GM21381 (cell line): Measurements from ENCODE around the gene SRGN.

Source experiments
- ATAC-seq: cut with Tn5 transposase; IDR thresholded peaks from one replicate; pipeline ENCODE4 v1.9.1; 2021; ENCODE audit warnings: mild to moderate bottlenecking, moderate library complexity; ENCODE audit not compliant: unreplicated experiment

The SRGN gene

DNA sequence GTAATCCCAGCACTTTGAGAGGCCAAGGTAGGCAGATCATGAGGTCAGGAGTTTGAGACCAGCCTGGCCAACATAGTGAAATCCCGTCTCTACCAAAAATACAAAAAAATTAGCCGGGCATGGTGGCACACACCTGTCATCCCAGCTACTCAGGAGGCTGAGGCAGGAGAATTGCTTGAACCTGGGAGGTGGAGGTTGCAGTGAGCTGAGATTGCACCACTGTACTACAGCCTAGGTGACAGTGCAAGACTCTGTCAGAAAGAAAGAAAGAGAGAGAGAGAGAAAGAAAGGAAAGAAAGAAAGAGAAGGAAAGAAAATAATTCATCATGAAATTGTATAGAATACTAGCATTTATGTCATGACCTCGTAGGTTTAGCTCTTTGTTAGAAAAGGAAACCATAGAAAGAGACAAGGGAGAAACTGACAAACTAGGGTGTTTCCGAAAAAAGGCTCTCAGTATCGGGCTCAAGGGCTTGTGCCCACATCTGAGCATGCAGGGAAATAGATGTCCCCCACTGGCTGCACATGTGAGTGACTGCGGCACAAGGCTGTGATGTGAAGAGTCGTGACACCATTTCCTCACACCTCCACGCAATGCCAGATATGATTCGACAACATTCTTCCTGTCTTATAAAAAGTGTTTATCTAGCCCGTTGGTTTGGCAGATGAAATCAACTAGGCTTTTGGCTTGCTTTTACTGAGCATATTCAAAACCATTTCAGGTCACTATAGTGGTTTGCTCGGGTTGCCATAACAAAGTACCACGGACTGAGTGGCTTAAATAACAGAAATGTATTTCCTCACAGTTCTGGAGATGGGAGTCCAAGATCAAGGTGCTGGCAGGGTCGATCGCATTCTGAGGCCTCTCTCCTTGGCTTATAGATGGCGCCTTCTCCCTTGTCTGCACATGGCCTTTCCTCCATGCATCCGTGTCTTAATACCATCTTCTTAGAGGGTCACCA lies 2.0 kb downstream of the SRGN start:
- ATAC-seq, result peak; percentile 37

DNA sequence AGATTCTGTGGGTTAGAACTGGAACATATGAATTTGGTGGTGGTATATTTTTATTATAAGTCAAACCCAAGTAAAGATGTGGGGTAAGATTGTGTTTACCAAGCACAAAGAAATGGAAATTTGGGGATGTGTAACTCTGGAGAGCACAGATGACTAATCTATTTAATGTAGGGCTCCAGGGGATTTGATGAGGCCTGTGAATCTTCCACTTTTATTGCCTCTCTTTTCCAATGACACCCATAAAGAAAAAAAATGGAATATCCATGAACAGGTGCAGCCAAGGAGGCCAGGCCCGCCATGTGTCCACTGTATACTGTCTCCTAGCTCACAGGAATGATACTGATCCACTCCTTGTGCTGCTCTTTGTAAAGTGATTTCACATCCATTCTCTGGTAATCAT lies 2.8 kb downstream of the SRGN start:
- ATAC-seq, result no peak

DNA sequence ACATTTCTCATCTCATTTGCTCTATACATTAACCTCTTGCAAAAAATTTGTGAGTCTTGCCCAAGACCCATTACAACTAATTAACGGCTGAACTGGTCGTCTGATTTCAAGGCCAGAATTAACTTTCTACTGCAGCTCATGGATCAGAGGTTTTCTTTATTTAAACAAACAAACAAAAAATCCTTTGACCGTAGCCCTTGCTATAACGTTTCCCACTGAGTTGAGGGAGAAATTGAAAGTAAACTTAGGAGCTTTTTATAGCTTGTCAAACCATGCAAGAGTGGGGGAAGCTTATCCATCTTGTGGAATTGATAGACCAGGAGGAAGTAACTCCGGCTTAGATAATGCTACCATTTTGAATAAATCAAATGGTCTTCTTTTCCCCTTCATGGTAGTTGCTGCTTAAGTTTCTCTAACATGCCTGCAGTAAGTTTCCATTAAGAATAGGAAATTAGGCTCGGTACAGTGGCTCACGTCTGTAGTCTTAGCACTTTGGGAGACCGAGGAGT lies 3.3 kb downstream of the SRGN start:
- ATAC-seq, result no peak

DNA sequence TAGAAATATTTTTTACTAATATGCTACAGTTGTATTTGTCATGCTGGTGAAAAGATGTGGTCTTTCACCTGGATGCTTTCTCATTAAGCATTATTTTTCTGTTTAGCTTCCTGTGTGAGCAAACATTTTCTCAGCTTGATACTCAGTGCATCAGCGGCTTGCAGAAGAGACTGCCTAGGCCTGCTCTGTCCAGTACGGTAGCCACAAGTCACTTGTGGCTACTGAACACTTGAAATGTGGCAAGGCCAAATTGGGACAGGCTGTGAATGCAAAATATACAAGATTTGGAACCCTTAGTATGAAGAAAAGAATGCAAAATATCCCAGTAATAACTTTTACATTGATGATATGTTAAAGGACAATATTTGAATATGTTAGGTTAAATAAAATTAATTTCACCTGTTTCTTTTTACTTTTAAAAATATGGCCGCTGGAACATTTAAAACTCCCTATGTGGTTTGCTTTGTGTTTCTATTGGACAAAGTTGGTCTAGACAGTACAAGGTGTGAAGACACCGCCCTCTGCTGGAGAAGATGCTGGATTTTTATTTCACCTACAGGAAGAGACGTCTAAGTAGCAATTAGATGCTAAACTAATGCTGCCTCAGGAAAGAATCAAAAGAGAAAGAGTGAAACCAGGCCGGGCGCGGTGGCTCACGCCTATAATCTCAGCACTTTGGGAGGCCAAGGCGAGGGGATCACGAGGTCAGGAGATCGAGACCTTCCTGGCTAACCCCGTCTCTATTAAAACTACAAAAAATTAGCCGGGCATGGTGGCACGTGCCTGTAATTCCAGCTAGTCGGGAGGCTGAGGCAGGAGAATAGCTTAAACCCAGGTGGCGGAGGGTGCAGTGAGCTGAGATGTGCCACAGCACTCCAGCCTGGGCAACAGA lies 5.3 kb downstream of the SRGN start:
- ATAC-seq, result no peak

DNA sequence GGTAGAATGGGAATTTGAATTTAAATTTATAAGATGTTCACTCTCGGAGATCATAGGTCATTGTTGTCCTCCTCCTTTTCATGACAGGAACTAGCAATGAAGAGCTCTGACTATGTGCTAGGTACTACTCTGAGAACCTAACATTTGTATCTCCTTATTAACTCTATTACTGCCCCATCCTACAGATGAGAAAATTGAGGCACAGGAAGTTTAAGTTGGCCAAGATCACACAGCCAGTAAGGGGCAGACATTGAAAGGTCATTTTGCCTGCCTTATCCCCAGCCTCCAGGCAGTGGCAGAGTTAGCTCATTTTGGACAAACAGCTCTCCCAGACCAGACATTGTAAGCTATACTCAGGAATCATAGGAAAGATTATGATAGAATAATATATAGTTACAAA lies 6.0 kb downstream of the SRGN start:
- ATAC-seq, result no peak

DNA sequence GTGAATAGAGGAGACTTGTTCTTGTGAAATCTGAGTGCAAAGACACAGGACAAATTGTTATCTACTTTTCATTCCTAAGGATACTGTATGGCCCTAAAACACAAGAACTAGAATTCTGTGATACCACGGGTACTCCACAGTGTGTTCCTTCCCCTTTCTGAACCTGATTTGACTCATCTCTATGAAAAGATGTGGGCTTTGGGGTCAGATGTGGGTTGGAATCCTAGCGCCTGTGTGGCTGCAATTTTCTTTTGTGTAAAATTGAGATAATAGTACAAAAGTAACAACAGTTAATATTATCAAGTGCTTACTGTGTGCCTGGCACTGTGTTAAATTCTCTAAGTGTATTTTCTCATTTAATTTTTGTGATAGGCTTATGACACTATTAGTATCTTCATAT lies 8.1 kb downstream of the SRGN start:
- peak; percentile 59 for ATAC-seq

- no peak for ATAC-seq
These were observed 9.8 kb downstream of the SRGN start for GRCh38 chr10:69097729-69098128.

DNA sequence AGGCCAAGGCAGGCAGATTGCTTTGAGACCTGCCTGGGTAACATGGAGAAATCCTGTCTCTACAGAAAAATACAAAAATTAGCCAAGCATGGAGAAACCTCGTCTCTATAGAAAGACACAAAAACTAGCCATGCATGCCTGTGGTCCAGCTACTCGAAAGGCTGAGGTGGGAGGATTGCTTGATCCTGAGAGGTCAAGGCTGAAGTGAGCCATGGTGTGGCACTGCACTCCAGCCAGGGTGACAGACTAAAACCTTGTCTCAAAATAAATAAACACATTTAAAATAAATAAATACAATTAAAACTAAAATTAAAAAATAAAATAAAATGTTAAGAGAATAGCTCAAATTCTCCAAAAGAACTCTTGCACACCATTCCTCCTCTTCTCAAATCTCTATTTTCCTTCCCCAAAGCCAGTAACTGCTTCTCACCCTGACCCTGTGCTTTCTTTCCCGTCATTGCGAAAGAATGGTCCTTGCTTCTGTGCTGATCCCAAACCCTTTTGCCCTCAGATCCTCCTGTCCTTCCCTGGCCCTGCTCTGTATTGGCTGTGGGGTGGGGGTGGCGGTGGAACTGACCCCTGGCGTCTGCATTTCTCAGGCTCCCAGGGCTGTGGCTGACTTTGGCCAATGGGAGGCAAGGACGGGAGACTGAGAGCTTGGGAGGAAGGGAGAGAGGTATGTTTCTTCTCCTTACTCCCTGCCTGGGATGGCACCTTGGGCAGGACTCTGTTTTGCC lies 12.4 kb downstream of the SRGN start:
- no peak for ATAC-seq

DNA sequence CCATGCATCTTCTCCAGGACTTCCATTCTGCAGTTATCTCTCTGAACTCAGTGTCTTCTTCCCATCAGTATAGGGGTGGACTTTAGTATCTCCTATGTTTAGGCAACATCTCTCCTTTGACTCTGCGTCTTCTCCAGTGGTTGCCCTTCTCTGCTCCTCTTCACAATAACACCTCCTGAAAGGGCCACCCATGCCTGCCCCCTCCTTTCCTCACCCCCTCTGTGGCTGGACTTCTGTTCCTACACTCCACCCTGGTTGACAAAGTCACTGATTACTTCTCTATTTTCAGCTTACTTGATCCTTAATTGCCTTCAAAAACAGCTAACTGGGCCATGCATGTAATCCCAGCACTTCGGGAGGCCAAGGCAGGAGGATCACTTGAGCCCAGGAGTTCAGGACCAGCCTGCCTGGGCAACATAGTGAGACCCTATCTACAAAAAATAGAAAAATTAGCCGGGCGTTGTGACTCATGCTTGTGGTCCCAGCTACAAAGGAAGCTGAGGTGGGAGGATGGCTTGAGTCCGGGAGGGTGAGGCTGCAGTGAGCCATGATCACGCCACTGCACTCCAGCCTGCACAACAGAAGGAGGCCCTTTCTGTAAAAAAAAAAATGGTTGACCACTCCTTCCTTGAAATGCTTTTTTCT lies 13.7 kb downstream of the SRGN start:
- ATAC-seq, result no peak

GRCh38 chr10:69102440-69102839 lies 14.5 kb downstream of the SRGN start:
- ATAC-seq, result no peak

- ATAC-seq, result no peak
These were observed 15.9 kb downstream of the SRGN start for GRCh38 chr10:69103784-69104183.

- ATAC-seq, result no peak
These were observed 17.3 kb downstream of the SRGN start for GRCh38 chr10:69104994-69105790.

DNA sequence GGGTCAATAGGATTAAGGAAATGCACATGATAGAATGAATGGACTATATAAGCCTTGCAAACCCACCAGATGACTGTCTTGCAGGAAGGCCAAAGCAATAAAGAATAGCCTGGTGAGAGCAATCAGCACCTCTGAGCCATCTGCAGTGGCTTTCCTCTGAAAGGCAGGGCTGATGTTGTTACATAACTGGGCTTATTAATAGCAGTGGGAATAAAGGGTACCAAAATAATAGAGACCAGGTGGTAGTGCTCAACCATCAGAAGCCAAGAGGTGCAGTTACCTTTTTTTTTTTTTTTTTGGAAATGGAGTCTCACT lies 19.2 kb downstream of the SRGN start:
- no peak for ATAC-seq

GRCh38 chr10:69107699-69108098 lies 19.8 kb downstream of the SRGN start:
- ATAC-seq, result no peak

GRCh38 chr10:69119896-69120295 lies 32.0 kb downstream of the SRGN start:
- no peak for ATAC-seq

- peak; percentile 48 for ATAC-seq
These were observed 35.4 kb downstream of the SRGN start for GRCh38 chr10:69123306-69123746.

DNA sequence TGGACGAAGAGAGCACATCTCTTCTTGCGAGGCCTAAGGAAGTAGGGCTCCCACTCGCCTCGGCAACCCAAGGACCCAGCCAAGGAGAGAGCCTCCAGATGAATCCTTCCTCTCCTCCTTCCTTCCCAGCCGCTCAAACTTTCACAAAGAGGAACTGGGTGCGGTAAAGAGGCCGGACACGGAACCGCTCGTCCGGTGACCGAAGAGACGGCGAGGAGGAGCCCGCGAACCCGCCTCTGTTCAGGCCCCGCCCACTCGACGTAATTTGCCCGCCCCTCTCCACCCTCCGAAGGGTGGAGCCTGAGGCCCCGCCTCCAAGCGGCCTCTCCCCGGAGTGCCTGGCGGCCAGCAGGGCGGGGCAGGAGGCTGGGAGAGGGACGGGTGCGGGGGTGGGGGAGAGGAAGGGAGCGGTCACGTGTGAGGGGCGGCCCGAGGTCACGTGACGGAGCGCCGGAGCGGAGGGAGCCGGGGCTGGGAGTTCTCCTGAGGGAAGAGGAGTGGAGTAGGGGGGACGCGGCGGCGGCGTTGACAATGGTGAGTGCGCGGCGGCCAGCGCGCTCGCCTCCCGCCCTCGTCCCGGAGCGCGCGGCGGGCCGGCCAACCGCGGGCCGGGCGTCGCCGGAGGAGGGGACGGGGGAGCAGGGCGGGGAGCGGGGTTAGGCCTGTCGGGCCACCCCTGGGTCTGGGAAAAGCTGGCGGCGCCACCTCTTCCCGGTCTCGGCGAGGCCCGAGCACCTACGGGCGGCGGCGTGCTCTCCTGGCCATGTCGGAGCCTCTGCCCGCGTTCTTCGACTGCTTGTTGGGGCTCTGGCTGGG lies 36.1 kb downstream of the SRGN start, which contains the start of gene VPS26A:
VPS26A (plus strand) TSS at position 432 of the 816 bp plus-strand sequence; CDS start at position 532, 100 bp downstream.
- peak; percentile 80 for ATAC-seq

GRCh38 chr10:69124563-69125268 lies 36.8 kb downstream of the SRGN start:
- ATAC-seq, result peak; percentile 21
